ENCODE data around the gene TBC1D5.
"Not testable (repeated sequence)": the region's sequence is repeated elsewhere in the genome, so short reads cannot be mapped to it uniquely, and the experiment has no call there.

TBC1D5 gene

DNA sequence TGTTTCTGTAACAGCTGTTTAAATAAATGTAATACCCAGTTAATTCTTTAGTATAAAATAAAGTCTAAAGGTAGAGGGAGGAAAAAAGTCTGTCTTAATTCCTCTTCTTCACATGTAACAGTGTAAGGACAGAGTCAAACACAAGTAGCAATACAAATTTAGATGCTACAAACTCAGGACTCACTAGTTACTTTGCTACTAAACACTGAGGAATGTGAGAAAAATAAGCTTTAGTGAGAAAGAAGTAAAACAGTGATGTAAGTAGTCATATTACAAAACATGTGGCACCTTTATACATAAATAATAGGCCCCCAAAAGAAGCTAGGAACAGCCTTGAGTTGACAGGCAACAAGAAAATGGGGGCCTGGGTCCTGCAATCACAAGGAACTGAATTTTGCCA, 113.0 kb downstream of the TBC1D5 start:
- DNase-seq (ENCODE audit: low read depth, low spot score) = no peak

DNA sequence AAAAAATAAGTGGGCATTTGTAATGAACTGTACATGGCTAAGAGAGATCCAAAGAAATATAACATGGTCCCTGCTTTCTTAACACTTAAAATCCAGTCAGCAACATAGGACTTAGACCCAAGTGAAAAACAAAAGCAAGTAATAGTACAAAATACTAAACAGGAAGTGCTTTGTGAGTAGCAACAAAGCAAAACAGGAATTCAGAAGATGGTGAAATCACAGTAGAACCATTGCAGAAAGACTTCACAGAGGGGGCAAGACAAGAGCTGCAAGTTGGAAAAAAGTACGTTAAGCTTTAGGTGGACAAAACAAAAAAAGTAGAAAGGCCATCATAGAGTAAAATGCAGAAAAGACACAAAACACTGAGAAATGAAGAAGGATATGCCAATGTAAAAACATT, 116.0 kb downstream of the TBC1D5 start:
- DNase-seq (ENCODE audit: low read depth, low spot score) = no peak

More for the DNA sequence above, 113.0 kb downstream of the TBC1D5 start:
- no peak overlapping the region for H3K4me3 ChIP-seq (ENCODE audit: low read length)

GRCh38 chr3:17625133-17625532, 117.3 kb downstream of the TBC1D5 start:
- no peak overlapping the region for H3K4me3 ChIP-seq (ENCODE audit: low read length)
- DNase-seq (ENCODE audit: low read depth, low spot score) = no peak

More for the DNA sequence above, 116.0 kb downstream of the TBC1D5 start:
- no peak overlapping the region for H3K4me3 ChIP-seq (ENCODE audit: low read length)

DNA sequence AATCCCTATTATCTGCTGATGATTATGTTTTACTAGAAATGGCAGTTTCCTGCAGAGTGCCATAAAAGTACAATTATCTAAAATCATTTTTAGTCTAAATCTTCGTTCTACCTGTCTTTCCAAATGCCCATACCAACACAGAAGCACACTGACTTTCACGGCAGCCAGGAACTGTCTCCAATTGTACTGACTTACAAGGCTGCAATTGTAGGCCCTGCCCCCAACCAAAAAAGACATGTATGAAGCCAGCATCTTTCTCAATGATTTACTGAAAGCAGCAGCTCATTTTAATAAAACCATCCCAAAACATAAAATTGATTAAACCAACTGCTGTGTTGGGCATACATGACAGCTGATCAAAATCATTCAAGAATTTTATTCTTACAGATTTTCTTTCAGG, 119.0 kb downstream of the TBC1D5 start:
- H3K4me3 ChIP-seq (ENCODE audit: low read length) = no peak overlapping the region
- no peak for DNase-seq (ENCODE audit: low read depth, low spot score)

DNA sequence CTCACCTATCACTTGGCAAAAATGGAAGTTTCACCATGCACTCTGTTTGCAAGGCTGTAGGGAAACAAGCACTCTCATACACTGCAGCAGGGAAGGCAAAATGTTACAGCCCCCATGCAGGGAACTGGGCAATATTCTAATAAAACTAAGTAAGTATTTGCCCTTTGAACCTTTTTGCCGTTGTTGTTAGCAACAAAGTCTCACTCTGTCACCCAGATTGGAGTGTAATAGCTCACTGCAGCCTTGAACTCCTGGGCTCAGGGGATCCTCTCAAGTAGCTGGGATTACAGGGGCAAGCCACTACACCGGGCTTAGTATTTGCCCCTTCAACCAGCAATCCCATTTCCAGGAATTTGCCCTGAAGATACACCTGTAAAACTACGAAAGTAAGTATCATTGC, 122.5 kb downstream of the TBC1D5 start:
- no peak overlapping the region for H3K4me3 ChIP-seq (ENCODE audit: low read length)

DNA sequence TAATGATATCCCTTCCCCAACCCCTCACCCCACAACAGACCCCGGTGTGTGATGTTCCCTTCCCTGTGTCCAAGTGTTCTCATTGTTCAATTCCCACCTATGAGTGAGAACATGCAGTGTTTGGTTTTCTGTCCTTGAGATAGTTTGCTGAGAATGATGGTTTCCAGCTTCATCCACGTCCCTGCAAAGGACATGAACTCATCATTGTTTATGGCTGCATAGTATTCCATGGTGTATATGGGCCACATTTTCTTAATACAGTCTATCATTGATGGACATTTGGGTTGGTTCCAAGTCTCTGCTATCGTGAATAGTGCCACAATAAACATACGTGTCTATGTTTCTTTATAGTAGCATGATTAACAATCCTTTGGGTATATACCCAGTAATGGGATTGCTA, 129.4 kb downstream of the TBC1D5 start:
- not testable (repeated sequence) for H3K4me3 ChIP-seq (ENCODE audit: low read length); DNase-seq (ENCODE audit: low read depth, low spot score)

More for the DNA sequence above, 122.5 kb downstream of the TBC1D5 start:
- no peak for DNase-seq (ENCODE audit: low read depth, low spot score)

- DNase-seq (ENCODE audit: low read depth, low spot score) = no peak
- no peak overlapping the region for H3K4me3 ChIP-seq (ENCODE audit: low read length)
Measured at GRCh38 chr3:17607905-17608304, 134.5 kb downstream of the TBC1D5 start.

DNA sequence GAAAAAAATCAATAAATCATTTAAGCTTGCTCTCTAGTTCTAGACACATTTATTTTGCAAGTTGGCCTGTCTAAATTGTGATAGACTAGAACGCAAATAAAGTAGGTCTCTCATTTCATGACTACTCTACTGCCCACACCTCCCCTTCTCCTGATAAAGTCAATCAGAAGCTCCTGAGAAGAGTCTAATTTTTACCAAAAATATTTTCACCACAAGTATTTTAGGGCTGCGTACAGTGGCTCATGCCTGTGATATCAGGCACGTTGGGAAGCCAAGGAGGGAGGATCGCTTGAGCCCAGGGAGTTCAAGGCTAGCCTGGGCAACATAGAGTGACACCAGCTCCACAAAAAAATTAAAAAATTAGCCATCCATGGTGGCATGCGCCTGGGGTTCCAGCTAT, 136.5 kb downstream of the TBC1D5 start:
- DNase-seq (ENCODE audit: low read depth, low spot score) = no peak
- no peak overlapping the region for H3K4me3 ChIP-seq (ENCODE audit: low read length)

- H3K4me3 ChIP-seq (ENCODE audit: low read length) = no peak overlapping the region
- DNase-seq (ENCODE audit: low read depth, low spot score) = no peak
Measured at GRCh38 chr3:17605032-17605431, 137.4 kb downstream of the TBC1D5 start.

DNA sequence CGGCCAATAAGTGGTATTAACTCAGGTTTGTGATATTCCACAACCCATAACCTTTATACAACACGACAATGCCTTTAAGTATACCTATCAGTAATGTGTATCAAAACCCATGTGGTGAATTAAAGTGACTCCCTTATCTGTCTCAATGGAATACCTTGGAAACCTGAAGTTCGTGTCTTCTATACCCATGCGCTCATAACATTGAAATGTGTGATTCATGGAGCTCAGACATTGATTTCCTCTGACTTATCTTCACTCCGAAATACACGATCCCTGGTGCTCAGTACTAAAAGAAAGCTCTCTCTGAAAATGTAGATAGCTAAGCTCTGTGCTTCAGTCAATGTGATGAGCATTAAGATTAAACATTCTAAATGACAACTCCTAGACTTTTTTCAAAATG, 140.3 kb downstream of the TBC1D5 start:
- no peak for DNase-seq (ENCODE audit: low read depth, low spot score)

GRCh38 chr3:17592956-17593355, 149.5 kb downstream of the TBC1D5 start:
- no peak overlapping the region for H3K4me3 ChIP-seq (ENCODE audit: low read length)
- no peak for DNase-seq (ENCODE audit: low read depth, low spot score)

More for the DNA sequence above, 140.3 kb downstream of the TBC1D5 start:
- no peak overlapping the region for H3K4me3 ChIP-seq (ENCODE audit: low read length)

- no peak for DNase-seq (ENCODE audit: low read depth, low spot score)
- H3K4me3 ChIP-seq (ENCODE audit: low read length) = no peak overlapping the region
Measured at GRCh38 chr3:17590465-17590864, 152.0 kb downstream of the TBC1D5 start.

DNA sequence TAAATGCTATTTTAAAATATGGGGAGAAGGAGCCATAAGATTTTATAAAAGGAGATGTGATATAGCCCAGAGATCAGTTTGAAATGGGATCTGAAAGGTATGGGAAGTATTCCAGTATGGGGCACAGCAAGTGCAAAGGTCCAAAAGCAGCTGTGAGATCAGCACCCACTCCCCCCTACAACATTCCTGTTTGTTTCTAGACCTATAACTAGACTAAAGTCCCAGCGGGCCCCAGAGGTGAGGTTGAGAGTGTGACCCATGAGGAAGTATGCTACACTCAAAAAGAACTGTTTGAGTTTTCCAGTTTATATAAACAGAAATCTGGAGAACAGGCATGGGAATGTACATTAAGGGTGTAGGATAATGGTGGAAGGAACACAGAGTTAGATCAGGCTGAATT, 152.5 kb downstream of the TBC1D5 start:
- no peak for DNase-seq (ENCODE audit: low read depth, low spot score)

DNA sequence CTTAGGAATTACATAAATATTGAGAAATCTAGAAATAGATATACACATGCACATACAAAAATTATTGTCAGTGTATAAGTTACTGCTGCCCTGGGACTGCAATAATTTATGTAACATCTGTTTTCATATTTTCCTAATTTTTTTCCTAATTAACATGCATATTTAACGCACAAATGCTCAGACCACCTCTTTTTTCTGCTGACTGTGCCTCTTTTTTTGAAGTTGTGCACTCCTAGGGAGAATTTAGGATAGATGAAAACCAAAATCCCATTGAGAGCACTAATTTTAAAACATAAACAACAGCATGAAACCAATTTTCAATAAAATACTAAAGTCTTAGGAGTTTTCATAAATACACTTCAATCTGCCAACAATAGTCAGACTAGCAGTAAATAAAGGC, 154.0 kb downstream of the TBC1D5 start:
- no peak for DNase-seq (ENCODE audit: low read depth, low spot score)
- no peak overlapping the region for H3K4me3 ChIP-seq (ENCODE audit: low read length)

More for the DNA sequence above, 152.5 kb downstream of the TBC1D5 start:
- H3K4me3 ChIP-seq (ENCODE audit: low read length) = no peak overlapping the region

DNA sequence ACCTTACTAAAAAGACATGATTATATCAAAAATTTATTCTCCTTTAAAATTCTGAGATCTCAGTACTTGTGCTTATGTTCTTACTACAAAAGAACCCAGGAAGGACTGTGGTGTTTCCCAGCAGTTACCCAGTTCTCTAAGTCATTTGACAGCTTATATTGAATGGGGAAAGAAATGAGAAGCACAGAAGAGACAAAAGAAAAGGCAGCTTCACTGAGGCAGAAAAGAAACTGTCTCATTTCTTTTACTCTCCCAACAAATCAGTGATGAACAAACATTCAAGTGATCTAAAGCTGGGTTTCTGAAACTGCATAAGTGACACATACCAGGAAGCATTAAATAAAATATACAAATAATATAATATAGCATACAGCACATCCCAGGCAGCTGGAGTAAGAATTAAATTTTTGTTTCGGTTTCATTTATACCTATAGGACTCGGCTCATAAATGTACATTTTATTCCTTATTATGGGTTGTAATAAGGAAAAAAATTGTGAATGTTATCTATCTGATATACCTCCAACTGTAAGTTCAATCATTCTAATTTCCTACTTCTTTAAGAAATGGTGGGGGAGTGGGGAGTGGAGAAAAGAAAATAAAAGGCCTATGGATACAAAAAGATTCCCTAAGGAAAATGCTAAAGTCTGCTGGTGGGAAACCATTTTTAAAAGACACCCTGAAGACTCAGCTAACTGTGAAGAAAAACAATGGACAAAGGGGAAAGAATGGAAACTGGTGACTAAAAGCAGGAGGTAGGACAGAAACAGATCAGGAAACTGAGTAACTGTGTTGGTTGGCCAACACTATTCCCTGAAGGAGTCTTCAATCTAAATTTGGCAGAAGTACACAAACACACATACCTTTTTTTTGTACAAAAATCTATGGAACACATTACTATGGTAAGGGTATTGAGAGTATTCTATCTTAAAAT, 156.8 kb downstream of the TBC1D5 start:
- no peak overlapping the region for H3K4me3 ChIP-seq (ENCODE audit: low read length)
- no peak for DNase-seq (ENCODE audit: low read depth, low spot score)

- DNase-seq (ENCODE audit: low read depth, low spot score) = no peak
- H3K4me3 ChIP-seq (ENCODE audit: low read length) = no peak overlapping the region
Measured at GRCh38 chr3:17584066-17584465, 158.4 kb downstream of the TBC1D5 start.

GRCh38 chr3:17583530-17583929, 158.9 kb downstream of the TBC1D5 start:
- no peak for DNase-seq (ENCODE audit: low read depth, low spot score)
- no peak overlapping the region for H3K4me3 ChIP-seq (ENCODE audit: low read length)

DNA sequence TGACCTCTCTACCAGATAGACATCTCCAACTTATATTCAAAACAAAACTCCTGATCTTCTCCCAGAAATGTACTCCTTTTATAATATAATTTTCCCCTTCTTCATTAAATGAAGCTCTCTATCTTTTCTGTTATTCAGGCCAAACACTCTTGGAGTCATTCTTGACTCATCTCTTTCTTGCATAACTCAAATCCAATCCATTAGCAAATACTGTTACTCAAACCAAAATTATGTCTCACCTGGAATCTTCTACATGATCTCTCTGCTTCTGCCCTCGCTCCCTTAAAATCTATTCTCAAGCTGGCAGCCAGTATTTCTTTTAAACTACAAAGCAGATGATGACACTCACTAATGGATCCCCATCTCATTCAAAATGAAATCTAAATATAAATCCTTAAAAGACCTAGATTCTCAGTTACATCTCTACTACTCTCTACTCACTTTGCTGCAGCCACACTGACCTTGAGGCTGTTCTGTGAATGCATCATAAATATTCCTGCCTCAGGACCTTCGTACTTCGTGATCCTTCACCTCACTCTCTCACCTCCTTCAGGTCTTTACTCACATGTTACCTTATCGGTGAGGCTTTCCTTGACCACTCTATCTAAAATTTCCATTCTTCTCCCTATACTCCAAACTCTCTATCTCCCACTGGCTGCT, 160.9 kb downstream of the TBC1D5 start:
- no peak for DNase-seq (ENCODE audit: low read depth, low spot score)
- H3K4me3 ChIP-seq (ENCODE audit: low read length) = no peak overlapping the region

- no peak for DNase-seq (ENCODE audit: low read depth, low spot score)
- no peak overlapping the region for H3K4me3 ChIP-seq (ENCODE audit: low read length)
Measured at GRCh38 chr3:17580901-17581300, 161.5 kb downstream of the TBC1D5 start.

- H3K4me3 ChIP-seq (ENCODE audit: low read length) = no peak overlapping the region
- peak; percentile 63 for DNase-seq (ENCODE audit: low read depth, low spot score)
Measured at GRCh38 chr3:17579289-17580031, 163.0 kb downstream of the TBC1D5 start.

Measured in Jurkat, Clone E6-1 (cell line).